SU-DHL-6 (cell line): ENCODE measurements around the gene UPF3A.

Source experiments
- H2AFZ ChIP-seq: fragments of 200-600 bp; sonication (generic); 2 replicates; pipeline ENCODE4 v1.6.1; 2014; ENCODE audit warnings: low read depth, mild to moderate bottlenecking, moderate library complexity, mixed read lengths, antibody characterized with exemption, low read length; ENCODE audit not compliant: severe bottlenecking
- H3F3A ChIP-seq: fragments of 200-600 bp; shearing (Covaris generic); 2 replicates; pipeline ENCODE4 v1.6.0; 2016; ENCODE audit warnings: antibody characterized with exemption, mild to moderate bottlenecking; ENCODE audit not compliant: insufficient read depth
- H3K27ac ChIP-seq: fragments of 200-600 bp; sonication (generic); 2 replicates; pipeline ENCODE4 v1.5.1; 2016; ENCODE audit warnings: low read depth, mild to moderate bottlenecking, low read length, moderate library complexity, mixed read lengths
- H3K27me3 ChIP-seq: fragments of 200-600 bp; sonication (generic), shearing (Covaris generic); 2 replicates; pipeline ENCODE4 v1.6.0; 2014; ENCODE audit warnings: mild to moderate bottlenecking, low read length
- H3K36me3 ChIP-seq: fragments of 200-600 bp; sonication (generic); 2 replicates; pipeline ENCODE4 v1.6.1; 2014; ENCODE audit warnings: mild to moderate bottlenecking, low read length, mixed read lengths
- H3K4me2 ChIP-seq: fragments of 300-600, 200-600 bp; shearing (Covaris generic), sonication (generic); 2 replicates; pipeline ENCODE4 v1.6.0; 2014; ENCODE audit warnings: low read length, low read depth, mild to moderate bottlenecking; ENCODE audit not compliant: poor library complexity, severe bottlenecking
- H3K4me3 ChIP-seq: fragments of 200-600 bp; sonication (generic); 2 replicates; pipeline ENCODE4 v1.5.1; 2014; ENCODE audit warnings: antibody characterized with exemption, low read length, mild to moderate bottlenecking, mixed read lengths; ENCODE audit not compliant: insufficient read depth, poor library complexity, severe bottlenecking
- H3K79me2 ChIP-seq: fragments of 200-600 bp; sonication (generic); 2 replicates; pipeline ENCODE4 v1.6.1; 2014; ENCODE audit warnings: mild to moderate bottlenecking, low read length, moderate library complexity; ENCODE audit not compliant: insufficient read depth
- H3K9ac ChIP-seq: fragments of 200-600 bp; sonication (generic); 2 replicates; pipeline ENCODE4 v1.7.0; 2014; ENCODE audit warnings: mild to moderate bottlenecking, low read length
- H3K9me2 ChIP-seq: fragments of 200-600 bp; sonication (generic); replicated peaks from 2 replicates; pipeline ENCODE4 v1.6.1; 2014; ENCODE audit warnings: low read length; ENCODE audit not compliant: insufficient read depth
- H3K9me3 ChIP-seq: fragments of 200-600 bp; sonication (generic); 2 replicates; pipeline ENCODE4 v1.6.1; 2014; ENCODE audit warnings: low read length, mixed read lengths; ENCODE audit not compliant: insufficient read depth
- H4K20me1 ChIP-seq: fragments of 200-600 bp; sonication (generic); 2 replicates; pipeline ENCODE4 v1.6.1; 2014; ENCODE audit warnings: low read depth, mild to moderate bottlenecking, antibody characterized with exemption, low read length, moderate library complexity, mixed read lengths
- EZH2phosphoT487 ChIP-seq: fragments of 200-600 bp; sonication (generic), shearing (Covaris generic); conservative IDR thresholded peaks from 2 replicates; pipeline ENCODE4 v1.6.1; 2018; ENCODE audit warnings: mild to moderate bottlenecking, antibody characterized with exemption, low read length, moderate library complexity, mixed read lengths
- TF ChIP-seq, protein P1 (sequence below): fragments of 200-600 bp; sonication (generic); IDR thresholded peaks from one replicate; pipeline ENCODE4 v1.5.1; 2017; ENCODE audit warnings: antibody characterized with exemption, mild to moderate bottlenecking, low read length, moderate library complexity; ENCODE audit not compliant: insufficient read depth, poor library complexity, severe bottlenecking

UPF3A gene

GRCh38 chr13:114237415-114238112, 43.8 kb upstream of the UPF3A start:
- Histone ChIP-seq H3K27me3 (no peaks in the 10 kb centered on the region), H3K9me2 (no peaks in the 10 kb centered on the region), H2AFZ (no peak overlapping the region), H3K36me3 (peaks cover 35% of the 10 kb centered on the region), H3F3A (0 out of 2 replicates have a peak, but pooled peaks cover 6% of the 10 kb centered on the region), H3K9ac (no peak overlapping the region), H3K27ac (no peak overlapping the region), H4K20me1 (no peaks in the 10 kb centered on the region; the same call in 1 of the 2 replicates), H3K79me2 (peaks cover 23% of the 10 kb centered on the region), H3K4me2 (no peak overlapping the region), H3K9me3 (no peaks in the 10 kb centered on the region), H3K4me3 (no peak overlapping the region)
- TF ChIP-seq, protein P1, sequence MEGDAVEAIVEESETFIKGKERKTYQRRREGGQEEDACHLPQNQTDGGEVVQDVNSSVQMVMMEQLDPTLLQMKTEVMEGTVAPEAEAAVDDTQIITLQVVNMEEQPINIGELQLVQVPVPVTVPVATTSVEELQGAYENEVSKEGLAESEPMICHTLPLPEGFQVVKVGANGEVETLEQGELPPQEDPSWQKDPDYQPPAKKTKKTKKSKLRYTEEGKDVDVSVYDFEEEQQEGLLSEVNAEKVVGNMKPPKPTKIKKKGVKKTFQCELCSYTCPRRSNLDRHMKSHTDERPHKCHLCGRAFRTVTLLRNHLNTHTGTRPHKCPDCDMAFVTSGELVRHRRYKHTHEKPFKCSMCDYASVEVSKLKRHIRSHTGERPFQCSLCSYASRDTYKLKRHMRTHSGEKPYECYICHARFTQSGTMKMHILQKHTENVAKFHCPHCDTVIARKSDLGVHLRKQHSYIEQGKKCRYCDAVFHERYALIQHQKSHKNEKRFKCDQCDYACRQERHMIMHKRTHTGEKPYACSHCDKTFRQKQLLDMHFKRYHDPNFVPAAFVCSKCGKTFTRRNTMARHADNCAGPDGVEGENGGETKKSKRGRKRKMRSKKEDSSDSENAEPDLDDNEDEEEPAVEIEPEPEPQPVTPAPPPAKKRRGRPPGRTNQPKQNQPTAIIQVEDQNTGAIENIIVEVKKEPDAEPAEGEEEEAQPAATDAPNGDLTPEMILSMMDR, result no peak
- TF ChIP-seq EZH2phosphoT487, result no peak

GRCh38 chr13:114241918-114242317, 39.5 kb upstream of the UPF3A start:
- no peaks in the 10 kb centered on the region for H3K27me3 ChIP-seq
- no peak overlapping the region for H3K27ac ChIP-seq
- H3K79me2 ChIP-seq, result peaks cover 4% of the 10 kb centered on the region; the same call in 1 of the 2 replicates
- peaks cover 71% of the 10 kb centered on the region for H3K36me3 ChIP-seq
- H3K4me2 ChIP-seq, result no peak overlapping the region
- no peaks in the 10 kb centered on the region for H3K9me3 ChIP-seq
- no peak overlapping the region for H3K9ac ChIP-seq
- no peaks in the 10 kb centered on the region; the same call in 1 of the 2 replicates for H4K20me1 ChIP-seq
- no peak overlapping the region for H2AFZ ChIP-seq
- H3F3A ChIP-seq, result no peaks in the 10 kb centered on the region
- no peaks in the 10 kb centered on the region for H3K9me2 ChIP-seq
- TF ChIP-seq, protein P1, result no peak
- no peak for TF ChIP-seq EZH2phosphoT487
- no peak overlapping the region for H3K4me3 ChIP-seq

DNA sequence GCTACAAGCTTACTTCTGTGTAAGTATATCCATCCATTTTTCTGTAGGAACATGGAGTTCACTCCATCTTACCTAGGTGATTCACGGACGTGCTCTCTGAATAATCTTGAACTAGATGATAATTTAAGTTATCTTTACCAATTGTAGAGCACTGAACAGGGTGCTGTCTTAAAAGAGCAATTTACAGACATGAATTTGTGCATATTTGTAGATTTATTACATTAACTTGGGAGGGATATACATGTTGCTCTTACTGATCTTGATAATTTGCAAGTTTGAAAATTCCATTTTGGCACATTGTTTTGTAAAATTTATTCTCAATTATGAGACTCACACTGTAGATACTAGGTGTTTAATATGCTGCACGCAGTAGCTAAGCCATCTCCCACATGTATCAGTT, 37.4 kb upstream of the UPF3A start:
- no peak overlapping the region for H3K27ac ChIP-seq
- TF ChIP-seq EZH2phosphoT487, result no peak
- TF ChIP-seq, protein P1, result no peak
- H2AFZ ChIP-seq, result no peak overlapping the region
- no peak overlapping the region for H3K4me3 ChIP-seq
- H3F3A ChIP-seq, result no peaks in the 10 kb centered on the region
- no peak overlapping the region for H3K9ac ChIP-seq
- no peak overlapping the region for H3K4me2 ChIP-seq
- no peaks in the 10 kb centered on the region for H3K9me2 ChIP-seq
- no peaks in the 10 kb centered on the region; the same call in 1 of the 2 replicates for H3K79me2 ChIP-seq
- H3K27me3 ChIP-seq, result no peaks in the 10 kb centered on the region
- H3K9me3 ChIP-seq, result no peaks in the 10 kb centered on the region
- H4K20me1 ChIP-seq, result no peaks in the 10 kb centered on the region; the same call in 1 of the 2 replicates
- peaks cover 68% of the 10 kb centered on the region for H3K36me3 ChIP-seq
